Activated CD4-positive, alpha-beta memory T cell treated with anti-CD3 and anti-CD28 coated beads, Interleukin-2, amount 10 ng/mL, durations not matched to agents 7 days and 5 days (primary cell): Measurements from ENCODE around the gene PIGC. TPM values are rescaled to one million over a fixed set of nuclear protein-coding genes. Genes with fewer than 3 reads are reported as not detected.

Experiments
- CTCF ChIA-PET: fragments of 350-600 bp; sonication (Branson Sonifier 250); formaldehyde crosslinking; loops from one replicate; lab custom pipeline; 2021; ENCODE audit warnings: antibody characterized with exemption, inconsistent platforms; lab: Charles Lee
- POLR2A ChIA-PET: fragments of 350-600 bp; sonication (Branson Sonifier 250); formaldehyde crosslinking; loops from one replicate; lab custom pipeline; 2021; ENCODE audit warnings: antibody characterized with exemption; lab: Charles Lee
- DNase-seq: peaks from one replicate; pipeline ENCODE4 v3.0.0-alpha.2; 2020
- H3K27ac Mint-ChIP-seq: one replicate; pipeline ENCODE4 v1.8.0; 2021; ENCODE audit warnings: mild to moderate bottlenecking, mixed read lengths
- H3K27me3 Mint-ChIP-seq: one replicate; pipeline ENCODE4 v1.8.0; 2021; ENCODE audit warnings: mixed read lengths
- H3K36me3 Mint-ChIP-seq: one replicate; pipeline ENCODE4 v1.8.0; 2021; ENCODE audit warnings: low read depth, mixed read lengths
- H3K4me1 Mint-ChIP-seq: one replicate; pipeline ENCODE4 v1.8.0; 2021; ENCODE audit warnings: mixed read lengths
- H3K4me3 Mint-ChIP-seq: one replicate; pipeline ENCODE4 v1.8.0; 2021; ENCODE audit warnings: mild to moderate bottlenecking, mixed read lengths
- H3K9me3 Mint-ChIP-seq: one replicate; pipeline ENCODE4 v1.8.0; 2021; ENCODE audit warnings: mixed read lengths
- total RNA-seq, 2 experiments: library from RNA; stranded (reverse); gene quantifications; one replicate each; pipeline ENCODE4 v1.2.3, GENCODE V29; 2021

Gene PIGC
- total RNA-seq, 2 experiments from 2014 or later = 24.5 to 26.2 TPM

DNA sequence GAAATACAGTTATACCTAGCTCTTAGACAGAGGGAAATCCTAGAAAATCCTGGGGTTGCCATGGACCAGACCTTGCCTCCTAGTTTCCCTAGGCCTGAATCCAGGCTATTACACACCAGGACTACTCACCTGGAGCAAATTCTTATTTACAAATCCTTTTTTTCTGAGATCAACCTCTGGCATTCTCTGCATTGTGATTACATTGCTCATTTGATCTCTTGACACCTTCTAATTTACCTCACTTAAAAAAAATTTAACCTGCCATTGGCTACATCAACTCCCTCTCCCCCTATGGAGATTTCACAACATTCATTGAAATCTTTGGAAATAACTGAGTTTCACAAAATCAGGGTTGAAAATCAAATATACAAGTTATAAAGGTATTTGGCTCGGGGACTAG is 26.3 kb downstream of the PIGC start:
- Mint-ChIP-seq H3K27ac (no peak overlapping the region), H3K4me3 (no peak overlapping the region), H3K36me3 (no peaks in the 10 kb centered on the region), H3K9me3 (no peaks in the 10 kb centered on the region), H3K27me3 (no peaks in the 10 kb centered on the region), H3K4me1 (no peaks in the 10 kb centered on the region)
- ChIA-PET POLR2A (no interaction called here), CTCF (interaction anchor here (1.0 kb wide), 1 partner anchor 18 kb away, joined by 3 read pairs; no protein-coding TSS in a partner anchor)
- no peak for DNase-seq

DNA sequence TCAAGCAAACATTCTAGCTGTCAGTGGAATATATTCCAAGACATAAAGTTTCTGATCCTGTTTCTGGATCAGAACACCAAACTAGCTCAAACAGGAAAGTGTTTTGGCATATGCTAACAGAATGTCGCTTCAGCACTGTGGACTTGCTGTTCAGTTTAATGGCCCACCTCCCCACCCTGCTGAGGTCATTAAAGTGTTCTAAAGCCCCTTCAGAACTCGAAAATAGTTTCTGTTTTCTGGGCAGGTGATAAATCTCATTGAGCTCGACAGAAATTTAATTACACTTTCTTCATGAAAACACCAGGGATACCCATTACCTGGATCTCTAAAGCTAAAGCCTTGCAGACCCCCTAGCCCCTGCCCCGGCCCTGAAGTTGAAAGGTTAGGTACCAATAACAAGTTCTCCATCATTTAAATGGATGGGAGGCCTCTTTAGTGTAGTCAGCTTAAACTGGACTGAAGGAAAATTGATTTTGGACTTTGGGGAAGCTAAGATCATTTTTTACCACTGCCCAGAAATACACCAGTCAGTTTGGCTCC is 27.3 kb downstream of the PIGC start:
- no peaks in the 10 kb centered on the region for H3K27me3 Mint-ChIP-seq
- ChIA-PET POLR2A (interaction anchor here (1.4 kb wide), 1 partner anchor 231 kb away, joined by 3 read pairs; no protein-coding TSS in a partner anchor), CTCF (interaction anchor here (0.9 to 2.2 kb wide), 5 partner anchors 9 to 414 kb away, joined by 3 to 6 read pairs (median 4); no protein-coding TSS in a partner anchor)
- no peaks in the 10 kb centered on the region for H3K9me3 Mint-ChIP-seq
- DNase-seq = no peak
- H3K4me3 Mint-ChIP-seq = no peak overlapping the region
- no peaks in the 10 kb centered on the region for H3K4me1 Mint-ChIP-seq
- H3K36me3 Mint-ChIP-seq = no peaks in the 10 kb centered on the region
- no peak overlapping the region for H3K27ac Mint-ChIP-seq

DNA sequence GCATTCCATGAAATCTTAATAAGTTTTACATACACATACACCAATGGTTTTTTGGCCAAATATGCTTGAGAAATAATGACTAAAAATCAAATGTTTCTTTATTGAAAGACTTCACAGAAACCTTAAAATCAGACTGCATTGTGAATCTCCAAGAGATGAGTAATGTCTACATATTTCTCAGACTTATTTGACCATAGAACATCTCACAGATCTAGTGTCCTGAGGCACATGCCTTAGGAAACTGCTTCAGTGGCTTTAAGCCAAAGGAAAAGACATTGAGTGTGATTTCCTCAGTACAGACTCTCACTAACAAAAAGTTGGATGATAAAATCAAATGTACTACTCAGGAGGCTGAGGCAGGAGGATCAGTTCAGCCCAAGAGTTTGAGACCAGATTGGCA is 29.5 kb downstream of the PIGC start:
- POLR2A ChIA-PET = no interaction called here
- no peaks in the 10 kb centered on the region for H3K36me3 Mint-ChIP-seq
- DNase-seq = no peak
- CTCF ChIA-PET = no interaction called here
- no peaks in the 10 kb centered on the region for H3K4me1 Mint-ChIP-seq
- H3K27me3 Mint-ChIP-seq = no peaks in the 10 kb centered on the region
- H3K9me3 Mint-ChIP-seq = no peaks in the 10 kb centered on the region
- H3K27ac Mint-ChIP-seq = no peak overlapping the region
- H3K4me3 Mint-ChIP-seq = no peak overlapping the region

DNA sequence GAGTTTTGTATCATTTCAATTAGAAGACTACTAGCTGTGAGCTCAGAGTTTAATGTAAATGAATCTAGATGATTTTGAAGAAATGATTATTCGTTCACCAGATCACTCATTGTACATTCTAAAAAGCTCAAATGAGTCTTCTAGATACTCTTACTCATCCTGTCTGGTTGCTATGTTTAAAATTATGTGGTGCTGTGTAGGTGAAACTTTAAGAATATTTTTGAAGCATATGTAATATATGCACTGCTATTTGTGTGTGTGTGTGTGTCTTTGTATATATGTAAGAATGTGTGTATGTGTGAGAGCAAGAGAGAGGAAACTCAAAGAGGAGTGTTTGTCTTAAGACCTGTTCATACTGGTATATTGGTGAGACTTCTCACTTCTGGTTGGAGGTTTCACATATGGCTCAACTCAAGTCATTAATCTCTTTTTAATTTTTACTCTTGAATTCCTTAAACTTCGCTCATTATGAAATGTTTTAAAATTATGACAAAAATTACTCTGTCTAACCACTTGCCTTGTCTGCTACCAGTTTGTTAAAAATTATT is 32.0 kb downstream of the PIGC start:
- ChIA-PET POLR2A (no interaction called here), CTCF (interaction anchor here (0.8 to 1.7 kb wide), 2 partner anchors 12 to 13 kb away, joined by 3 to 6 read pairs; no protein-coding TSS in a partner anchor)
- no peaks in the 10 kb centered on the region for H3K4me1 Mint-ChIP-seq
- H3K4me3 Mint-ChIP-seq = no peak overlapping the region
- no peak overlapping the region for H3K27ac Mint-ChIP-seq
- no peaks in the 10 kb centered on the region for H3K36me3 Mint-ChIP-seq
- DNase-seq = no peak
- no peaks in the 10 kb centered on the region for H3K9me3 Mint-ChIP-seq
- H3K27me3 Mint-ChIP-seq = no peaks in the 10 kb centered on the region

DNA sequence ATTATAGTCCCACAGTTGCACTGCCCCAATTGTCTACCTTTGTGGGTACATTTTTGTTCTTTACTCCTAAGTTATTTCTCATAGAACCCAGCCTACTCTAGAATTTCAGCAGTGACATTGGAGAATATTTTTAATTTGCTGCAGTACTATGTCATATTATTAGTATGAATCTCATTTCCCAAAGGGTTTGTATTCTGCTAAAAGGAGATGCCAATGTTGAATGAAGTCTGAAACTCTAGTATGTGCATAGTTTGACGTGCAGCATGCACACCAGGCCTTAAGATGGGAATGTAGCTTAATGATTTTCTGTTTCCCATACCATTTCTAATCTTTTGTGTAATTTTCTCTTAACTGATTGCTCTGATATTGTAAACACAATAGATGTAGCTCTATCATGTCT is 33.8 kb downstream of the PIGC start:
- POLR2A ChIA-PET = no interaction called here
- no peaks in the 10 kb centered on the region for H3K36me3 Mint-ChIP-seq
- CTCF ChIA-PET = no interaction called here
- H3K4me1 Mint-ChIP-seq = no peaks in the 10 kb centered on the region
- no peaks in the 10 kb centered on the region for H3K27me3 Mint-ChIP-seq
- no peaks in the 10 kb centered on the region for H3K9me3 Mint-ChIP-seq
- no peak overlapping the region for H3K4me3 Mint-ChIP-seq
- DNase-seq = no peak
- no peak overlapping the region for H3K27ac Mint-ChIP-seq

DNA sequence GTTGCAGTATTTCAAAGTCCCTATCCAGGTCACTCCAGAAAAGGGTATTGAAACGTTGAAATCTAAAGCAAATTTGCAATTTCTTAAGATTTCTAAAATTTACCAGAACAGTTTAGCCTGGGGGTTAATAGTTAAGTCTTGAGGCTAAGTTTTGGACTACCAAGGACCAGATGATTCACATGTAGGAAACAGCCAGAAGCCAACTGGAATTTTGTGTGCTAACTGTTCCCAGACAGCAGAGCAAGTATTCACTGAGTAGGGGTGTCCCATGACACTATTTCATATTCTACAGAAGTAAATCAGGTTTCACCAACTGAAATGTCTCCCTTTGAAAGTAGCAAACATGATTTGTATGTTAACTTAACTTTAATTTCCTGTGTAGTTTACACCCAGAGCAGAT is 34.9 kb downstream of the PIGC start:
- Mint-ChIP-seq H3K27me3 (no peaks in the 10 kb centered on the region), H3K4me1 (no peaks in the 10 kb centered on the region), H3K36me3 (no peaks in the 10 kb centered on the region), H3K27ac (no peak overlapping the region), H3K9me3 (no peaks in the 10 kb centered on the region), H3K4me3 (no peak overlapping the region)
- ChIA-PET CTCF (interaction anchor here (1.0 kb wide), 1 partner anchor 9 kb away, joined by 3 read pairs; no protein-coding TSS in a partner anchor), POLR2A (no interaction called here)
- DNase-seq = no peak

DNA sequence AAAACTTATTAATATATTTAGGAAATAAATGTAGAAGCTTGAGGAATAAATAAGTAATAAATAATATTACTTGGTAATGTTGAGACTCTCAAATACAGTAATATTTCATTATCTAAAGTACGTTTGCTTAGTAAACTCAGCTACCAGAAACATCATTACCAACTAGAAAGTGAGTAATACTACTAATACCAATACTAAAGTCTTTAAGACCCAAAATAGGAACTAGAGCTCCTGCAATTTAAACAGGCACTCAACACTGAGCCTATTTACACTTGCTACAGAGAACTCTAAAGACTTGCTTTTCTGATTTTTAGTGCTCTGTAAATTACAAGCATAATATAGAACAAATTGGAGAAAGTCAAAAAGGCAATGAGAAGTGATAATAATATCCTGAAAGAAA is 36.9 kb downstream of the PIGC start:
- H3K27ac Mint-ChIP-seq = no peak overlapping the region
- ChIA-PET POLR2A (no interaction called here), CTCF (interaction anchor here (1.6 kb wide), 1 partner anchor 405 kb away, joined by 3 read pairs; no protein-coding TSS in a partner anchor)
- no peak overlapping the region for H3K4me3 Mint-ChIP-seq
- H3K27me3 Mint-ChIP-seq = no peaks in the 10 kb centered on the region
- no peaks in the 10 kb centered on the region for H3K36me3 Mint-ChIP-seq
- no peaks in the 10 kb centered on the region for H3K9me3 Mint-ChIP-seq
- H3K4me1 Mint-ChIP-seq = peaks cover 5% of the 10 kb centered on the region
- no peak for DNase-seq

DNA sequence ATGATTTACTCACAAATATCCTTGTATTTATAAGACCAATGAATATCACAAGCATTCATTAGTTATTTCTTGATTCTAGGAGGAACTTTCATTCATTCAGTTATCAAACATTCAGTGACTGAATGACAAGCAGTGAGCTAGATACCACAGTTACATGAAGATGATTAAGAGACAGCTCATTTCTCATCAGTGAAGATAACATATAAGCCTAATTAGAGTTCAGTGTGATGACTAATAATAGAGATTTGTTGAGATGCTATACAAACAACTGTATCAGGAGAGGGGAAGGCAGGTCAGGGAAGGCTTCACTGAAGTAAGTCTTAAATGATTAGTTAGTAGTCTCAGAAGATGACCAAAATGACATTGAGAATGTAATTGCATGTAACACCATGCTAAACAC is 38.0 kb downstream of the PIGC start:
- no peak overlapping the region for H3K4me3 Mint-ChIP-seq
- H3K9me3 Mint-ChIP-seq = no peaks in the 10 kb centered on the region
- POLR2A ChIA-PET = no interaction called here
- CTCF ChIA-PET = interaction anchor here (1.5 kb wide), 1 partner anchor 10 kb away, joined by 3 read pairs; no protein-coding TSS in a partner anchor
- DNase-seq = no peak
- no peak overlapping the region for H3K27ac Mint-ChIP-seq
- H3K4me1 Mint-ChIP-seq = peaks cover 5% of the 10 kb centered on the region
- no peaks in the 10 kb centered on the region for H3K36me3 Mint-ChIP-seq
- H3K27me3 Mint-ChIP-seq = no peaks in the 10 kb centered on the region

DNA sequence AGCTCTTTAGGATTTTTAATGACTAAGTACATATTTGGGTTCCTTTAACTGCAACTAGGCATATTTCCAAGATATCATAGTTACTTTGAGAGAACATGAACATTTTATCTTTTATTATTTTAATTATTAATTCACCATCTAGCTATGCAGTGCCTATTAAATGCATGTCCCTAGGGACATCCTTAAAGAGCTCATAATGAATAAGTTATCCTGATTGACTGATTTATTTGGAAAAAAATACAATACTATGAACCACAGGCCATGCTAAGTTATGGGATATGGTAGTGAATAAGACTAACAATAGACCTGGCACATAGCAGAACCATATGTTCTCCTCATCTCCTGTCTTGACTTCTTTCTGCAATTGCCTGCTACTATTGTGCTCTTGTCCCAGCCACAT is 39.7 kb downstream of the PIGC start:
- H3K4me1 Mint-ChIP-seq = peaks cover 19% of the 10 kb centered on the region
- H3K27ac Mint-ChIP-seq = no peak overlapping the region
- peaks cover 3% of the 10 kb centered on the region for H3K27me3 Mint-ChIP-seq
- no peak overlapping the region for H3K4me3 Mint-ChIP-seq
- ChIA-PET POLR2A (no interaction called here), CTCF (interaction anchor here (1.2 to 1.6 kb wide), 2 partner anchors 313 to 402 kb away, joined by 3 to 4 read pairs; no protein-coding TSS in a partner anchor)
- H3K9me3 Mint-ChIP-seq = no peaks in the 10 kb centered on the region
- DNase-seq = no peak
- H3K36me3 Mint-ChIP-seq = no peaks in the 10 kb centered on the region

DNA sequence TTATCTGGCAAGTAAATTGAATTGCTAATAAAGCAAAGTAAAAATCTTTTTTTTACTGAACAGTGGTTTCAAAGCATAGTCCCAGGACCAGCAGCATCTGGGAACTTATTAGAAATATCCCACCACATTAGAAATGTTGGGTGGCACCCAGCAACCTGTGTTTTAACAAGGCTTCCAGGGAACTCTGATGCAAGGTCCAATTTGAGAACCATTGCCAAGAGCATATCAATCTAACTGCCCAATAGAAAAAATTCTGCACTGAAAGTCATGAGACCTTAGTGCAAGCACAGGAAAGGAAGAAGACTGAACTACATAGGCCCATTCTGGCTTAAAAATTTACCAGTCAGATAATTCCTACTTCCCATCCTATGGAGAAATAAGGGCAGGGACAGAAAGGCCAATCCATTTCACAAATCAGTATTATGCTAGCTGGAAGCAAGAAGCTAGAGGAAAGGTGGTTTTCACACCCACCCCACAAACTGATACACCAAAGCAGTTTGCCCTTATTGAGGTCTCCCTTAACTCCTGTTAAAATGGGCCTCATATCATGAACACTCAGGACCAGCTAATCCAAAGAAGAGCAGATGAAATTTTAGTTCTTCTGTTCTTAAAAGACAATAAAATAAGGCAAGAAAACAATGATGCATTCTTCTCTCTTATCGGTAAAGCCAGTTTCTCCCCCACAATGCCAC is 40.8 kb downstream of the PIGC start:
- Mint-ChIP-seq H3K9me3 (no peaks in the 10 kb centered on the region), H3K27ac (no peak overlapping the region), H3K4me3 (no peak overlapping the region), H3K4me1 (peaks cover 30% of the 10 kb centered on the region), H3K27me3 (peaks cover 3% of the 10 kb centered on the region), H3K36me3 (no peaks in the 10 kb centered on the region)
- CTCF ChIA-PET = interaction anchor here (1.6 kb wide), 1 partner anchor 401 kb away, joined by 4 read pairs; no protein-coding TSS in a partner anchor
- no peak for DNase-seq
- POLR2A ChIA-PET = no interaction called here

DNA sequence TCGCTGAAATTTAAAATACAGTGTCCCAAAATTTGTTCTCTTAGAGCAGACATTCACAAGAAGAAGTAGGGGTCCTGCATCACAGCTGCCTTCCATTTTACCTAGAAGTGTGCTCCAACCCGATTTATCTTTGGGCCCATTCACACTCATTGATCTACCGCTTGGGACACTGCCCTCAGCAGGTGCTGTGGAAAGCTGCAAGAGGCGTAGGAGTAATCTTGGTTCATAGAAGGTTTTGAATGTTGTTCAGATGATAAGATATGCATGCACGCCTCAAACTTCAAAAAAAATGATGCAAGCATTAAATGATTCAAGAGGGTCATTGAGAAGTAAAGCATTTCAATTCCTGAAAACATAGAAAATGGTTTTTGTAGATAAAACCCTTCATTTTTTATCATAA is 42.0 kb downstream of the PIGC start:
- Mint-ChIP-seq H3K4me3 (no peak overlapping the region), H3K27me3 (peaks cover 3% of the 10 kb centered on the region), H3K36me3 (no peaks in the 10 kb centered on the region), H3K4me1 (peaks cover 34% of the 10 kb centered on the region), H3K9me3 (no peaks in the 10 kb centered on the region), H3K27ac (no peak overlapping the region)
- POLR2A ChIA-PET = interaction anchor here (0.6 kb wide), 1 partner anchor 13 kb away, joined by 3 read pairs; no protein-coding TSS in a partner anchor
- CTCF ChIA-PET = interaction anchor here (1.3 kb wide), 1 partner anchor 417 kb away, joined by 4 read pairs; no protein-coding TSS in a partner anchor
- no peak for DNase-seq

DNA sequence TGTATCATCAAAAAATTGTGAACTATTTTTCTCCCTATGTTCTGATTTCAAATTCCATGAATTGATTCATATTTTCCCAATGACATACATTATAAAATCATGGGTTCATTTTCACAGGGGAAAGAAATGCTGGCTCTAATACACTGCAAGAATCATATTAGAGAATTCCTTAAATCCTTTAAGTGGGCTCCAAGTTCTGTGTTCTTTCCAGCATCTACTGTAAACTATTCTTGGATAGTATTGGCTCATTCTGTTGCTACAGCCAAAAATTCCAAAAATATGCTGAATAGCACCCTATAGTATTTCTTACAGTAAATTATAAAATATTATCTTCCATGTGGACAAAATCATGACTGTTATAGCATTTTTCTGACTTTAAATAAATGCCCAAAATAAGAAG is 42.4 kb downstream of the PIGC start:
- POLR2A ChIA-PET = no interaction called here
- no peak overlapping the region for H3K4me3 Mint-ChIP-seq

DNA sequence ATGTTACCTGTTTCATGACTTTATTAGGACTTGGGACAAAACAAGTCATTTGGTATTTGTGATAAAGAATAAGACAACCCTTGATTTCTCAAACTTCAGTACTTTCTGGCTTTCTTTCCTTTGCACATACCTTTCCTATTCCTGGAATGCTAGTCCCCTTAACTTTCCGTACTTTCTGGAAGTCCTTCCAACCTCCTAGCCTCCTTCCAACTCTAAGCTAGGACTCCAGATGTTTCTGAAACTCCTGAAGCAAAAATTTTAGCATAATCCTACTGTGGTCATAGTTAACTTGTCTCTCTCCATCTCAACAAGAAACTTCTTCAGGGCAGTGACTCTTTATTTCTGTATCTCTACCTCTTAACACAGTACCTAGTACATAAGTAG is 43.2 kb downstream of the PIGC start:
- Mint-ChIP-seq H3K4me3 (no peak overlapping the region), H3K9me3 (no peaks in the 10 kb centered on the region), H3K27ac (no peak overlapping the region), H3K27me3 (peaks cover 3% of the 10 kb centered on the region), H3K36me3 (no peaks in the 10 kb centered on the region), H3K4me1 (peaks cover 34% of the 10 kb centered on the region)
- no peak for DNase-seq
- ChIA-PET CTCF (interaction anchor here (3.3 kb wide), 1 partner anchor 310 kb away, joined by 25 read pairs; no protein-coding TSS in a partner anchor), POLR2A (no interaction called here)

More for the DNA sequence above, 42.4 kb downstream of the PIGC start:
- Mint-ChIP-seq H3K27me3 (peaks cover 3% of the 10 kb centered on the region), H3K4me1 (peaks cover 34% of the 10 kb centered on the region), H3K27ac (no peak overlapping the region), H3K36me3 (no peaks in the 10 kb centered on the region), H3K9me3 (no peaks in the 10 kb centered on the region)
- DNase-seq = no peak
- CTCF ChIA-PET = interaction anchor here (1.3 kb wide), 1 partner anchor 416 kb away, joined by 4 read pairs; no protein-coding TSS in a partner anchor
